Epithelial cell of esophagus (primary cell): ENCODE data around the gene KIAA1614.

Source experiments
- DNase-seq: peaks from one replicate; pipeline ENCODE4 v3.0.0; 2010; ENCODE audit warnings: low read depth
- H3K4me3 ChIP-seq: 2 replicates; pipeline ENCODE4 v1.5.1; 2011; ENCODE audit warnings: mild to moderate bottlenecking, low read length, control low read depth
- CTCF ChIP-seq: IDR thresholded peaks from 2 replicates; pipeline ENCODE4 v1.5.1; 2011; ENCODE audit warnings: low read depth, mild to moderate bottlenecking, low read length, control low read depth, inconsistent platforms; ENCODE audit not compliant: insufficient read depth; ENCODE audit errors: missing control alignments

The KIAA1614 gene

DNA sequence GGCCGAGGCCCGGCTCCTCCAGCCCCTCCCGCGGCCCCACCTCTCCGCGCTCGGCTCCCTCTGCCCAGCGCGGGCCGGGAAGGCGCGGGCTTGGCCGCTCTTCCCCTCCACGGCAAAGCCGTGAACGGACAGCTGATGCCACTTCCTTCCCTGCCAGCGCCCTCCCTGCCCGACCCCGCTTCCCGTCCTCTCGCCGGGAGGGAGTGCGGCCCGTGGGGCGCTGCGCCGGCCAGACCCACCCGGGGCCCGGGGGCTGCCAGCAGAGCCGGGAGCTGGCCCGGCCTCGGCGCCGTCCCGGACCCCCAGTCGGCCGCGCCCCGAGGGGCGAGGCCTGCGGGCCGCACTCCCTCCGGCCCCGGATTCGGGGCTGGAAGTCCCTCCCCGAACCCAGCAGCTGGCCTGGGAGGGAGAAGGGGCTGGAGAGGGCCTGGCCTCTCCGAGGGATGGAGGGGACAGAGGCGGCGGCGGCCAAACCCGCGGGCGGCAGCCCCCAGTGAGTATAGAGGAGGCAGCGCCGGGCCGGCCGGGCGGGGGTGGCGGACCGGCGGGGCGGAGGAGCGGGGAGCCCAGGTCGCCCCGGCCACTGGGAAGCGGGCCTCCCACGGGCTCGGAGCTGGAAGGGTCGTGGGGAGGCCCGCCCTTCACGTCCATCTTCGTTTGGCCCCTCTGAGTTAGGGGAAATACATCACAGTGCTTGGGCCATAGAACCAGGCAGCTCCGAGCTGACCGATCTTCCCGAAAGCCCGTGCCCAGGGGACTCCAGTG is at the start of gene KIAA1614:
KIAA1614 (plus strand) TSS at position 97 of the 765 bp plus-strand sequence; CDS start at position 444, 347 bp downstream.
- peak within 1 kb of the TSS; percentile 32 for H3K4me3 ChIP-seq
- peak; percentile 13 for DNase-seq
- no peak for TF ChIP-seq CTCF

DNA sequence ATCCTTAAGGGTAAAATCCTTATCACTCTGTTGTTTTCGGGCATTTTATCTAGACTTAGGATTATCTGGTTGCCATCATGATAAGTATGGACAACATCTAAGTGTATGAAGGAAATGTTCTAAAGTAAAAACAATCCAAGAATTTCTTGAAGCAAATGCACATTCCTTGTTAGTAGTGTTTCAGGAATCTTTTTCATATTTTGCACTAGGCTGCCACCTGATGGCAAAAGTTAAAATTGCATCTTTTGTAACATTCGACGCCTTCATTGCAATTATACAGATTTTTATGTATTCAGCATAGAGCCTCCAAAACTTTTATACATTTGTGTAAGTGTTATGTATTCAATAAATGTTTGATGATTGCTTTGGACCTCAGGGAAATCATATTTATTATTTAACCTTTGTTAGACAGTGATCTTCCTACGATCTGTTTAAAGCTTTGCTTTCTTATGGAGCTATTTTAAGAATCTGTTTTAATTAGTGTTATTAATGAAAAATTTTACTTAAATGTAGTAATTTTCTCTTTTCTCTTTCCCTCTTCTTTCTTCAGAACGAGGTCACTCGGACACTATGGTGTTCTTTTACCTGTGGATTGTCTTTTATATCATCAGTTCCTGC is 49.4 kb upstream of the KIAA1614 start:
- H3K4me3 ChIP-seq = no peak overlapping the region
- peak; percentile 57 for DNase-seq
- TF ChIP-seq CTCF = peak; percentile 58

- H3K4me3 ChIP-seq = no peak overlapping the region
- peak; percentile 53 for DNase-seq
- peak; percentile 43 for TF ChIP-seq CTCF
These were observed 30.7 kb upstream of the KIAA1614 start for GRCh38 chr1:180881806-180882509.

- no peak for DNase-seq
- H3K4me3 ChIP-seq = no peak overlapping the region
- no peak for TF ChIP-seq CTCF
These were observed 28.0 kb upstream of the KIAA1614 start for GRCh38 chr1:180884588-180885300.

DNA sequence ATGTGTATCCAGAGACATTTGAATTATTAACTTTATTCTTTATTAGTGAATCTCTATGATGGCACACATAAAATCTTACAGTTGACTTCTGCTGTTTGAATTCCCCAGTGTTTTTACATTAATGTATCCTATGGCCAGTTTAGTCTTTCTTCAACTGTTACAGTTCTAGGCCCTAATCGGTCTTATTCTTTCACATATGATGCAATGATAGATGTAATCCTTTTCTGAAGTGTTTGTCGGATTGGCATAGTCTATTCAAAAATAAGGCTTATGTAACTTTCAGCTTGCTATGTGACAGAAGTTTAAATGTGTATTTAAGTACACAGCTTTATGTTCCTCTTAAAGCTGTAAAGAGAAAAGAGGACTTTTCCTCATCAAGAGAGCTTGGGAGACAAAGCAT is 26.4 kb upstream of the KIAA1614 start:
- no peak for DNase-seq
- TF ChIP-seq CTCF = no peak
- H3K4me3 ChIP-seq = no peak overlapping the region

GRCh38 chr1:180887841-180888240 is 24.9 kb upstream of the KIAA1614 start:
- DNase-seq = no peak
- no peak for TF ChIP-seq CTCF
- no peak overlapping the region for H3K4me3 ChIP-seq
